Measurements from ENCODE around the gene SCAF4.
"Not testable (repeated sequence)": the region's sequence is repeated elsewhere in the genome, so short reads cannot be mapped to it uniquely, and the experiment has no call there.

Gene SCAF4

DNA sequence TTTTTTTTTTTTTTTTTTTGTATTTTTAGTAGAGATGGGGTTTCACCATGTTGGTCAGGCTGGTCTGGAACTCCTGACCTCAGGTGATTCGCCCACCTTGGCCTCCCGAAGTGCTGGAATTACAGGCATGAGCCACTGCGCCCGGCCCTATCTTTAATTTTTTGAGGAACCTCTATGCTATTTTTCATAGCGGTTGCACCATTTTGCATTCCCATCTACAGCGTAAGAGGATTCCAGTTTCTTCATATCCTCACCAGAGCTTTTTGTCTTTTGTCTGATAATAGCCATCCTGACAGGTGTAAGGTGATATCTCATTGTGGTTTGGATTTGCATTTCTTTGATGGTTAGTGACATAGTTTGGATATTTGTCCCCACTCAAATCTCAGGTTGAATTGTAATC lies 100.0 kb downstream of the SCAF4 start:
- not testable (repeated sequence) for H3K9ac ChIP-seq (ENCODE audit: low read depth in 1 of 2, low read length in 2 of 2); H3K4me3 ChIP-seq (ENCODE audit: low read depth in 1 of 2, low read length in 2 of 2); H3K27me3 ChIP-seq (ENCODE audit: control insufficient read depth in 1 of 2, insufficient read depth in 2 of 2, low read length in 2 of 2); H3K36me3 ChIP-seq (ENCODE audit: control insufficient read depth in 1 of 2, insufficient read depth in 2 of 2, low read length in 2 of 2); H3K27ac ChIP-seq (ENCODE audit: low read depth, low read length); H3K9me3 ChIP-seq (ENCODE audit: control insufficient read depth in 1 of 2, low read length in 2 of 2)
- peaks cover 6 to 13% of the 10 kb centered on the region in 2 donors for H3K4me1 ChIP-seq (ENCODE audit: control insufficient read depth in 1 of 2, insufficient read depth in 2 of 2, low read length in 2 of 2)

GRCh38 chr21:31629972-31630711 lies 101.8 kb downstream of the SCAF4 start:
- Histone ChIP-seq H3K27ac (ENCODE audit: low read depth, low read length) (no peak overlapping the region), H3K4me3 (ENCODE audit: low read depth in 1 of 2, low read length in 2 of 2) (no peak overlapping the region), H3K4me1 (ENCODE audit: control insufficient read depth in 1 of 2, insufficient read depth in 2 of 2, low read length in 2 of 2) (peaks cover 6 to 13% of the 10 kb centered on the region in 2 donors), H3K9ac (ENCODE audit: low read depth in 1 of 2, low read length in 2 of 2) (no peak overlapping the region), H3K27me3 (ENCODE audit: control insufficient read depth in 1 of 2, insufficient read depth in 2 of 2, low read length in 2 of 2) (no peaks in the 10 kb centered on the region), H3K36me3 (ENCODE audit: control insufficient read depth in 1 of 2, insufficient read depth in 2 of 2, low read length in 2 of 2) (no peaks in the 10 kb centered on the region), H3K9me3 (ENCODE audit: control insufficient read depth in 1 of 2, low read length in 2 of 2) (no peaks in the 10 kb centered on the region)

GRCh38 chr21:31624961-31625491 lies 106.9 kb downstream of the SCAF4 start:
- H3K4me1 ChIP-seq (ENCODE audit: control insufficient read depth in 1 of 2, insufficient read depth in 2 of 2, low read length in 2 of 2): peaks cover 6 to 9% of the 10 kb centered on the region in 2 donors
- H3K36me3 ChIP-seq (ENCODE audit: control insufficient read depth in 1 of 2, insufficient read depth in 2 of 2, low read length in 2 of 2): no peaks in the 10 kb centered on the region
- no peaks in the 10 kb centered on the region for H3K9me3 ChIP-seq (ENCODE audit: control insufficient read depth in 1 of 2, low read length in 2 of 2)
- no peaks in the 10 kb centered on the region for H3K27me3 ChIP-seq (ENCODE audit: control insufficient read depth in 1 of 2, insufficient read depth in 2 of 2, low read length in 2 of 2)
- no peak overlapping the region for H3K4me3 ChIP-seq (ENCODE audit: low read depth in 1 of 2, low read length in 2 of 2)
- H3K27ac ChIP-seq (ENCODE audit: low read depth, low read length): no peak overlapping the region
- H3K9ac ChIP-seq (ENCODE audit: low read depth in 1 of 2, low read length in 2 of 2): no peak overlapping the region

DNA sequence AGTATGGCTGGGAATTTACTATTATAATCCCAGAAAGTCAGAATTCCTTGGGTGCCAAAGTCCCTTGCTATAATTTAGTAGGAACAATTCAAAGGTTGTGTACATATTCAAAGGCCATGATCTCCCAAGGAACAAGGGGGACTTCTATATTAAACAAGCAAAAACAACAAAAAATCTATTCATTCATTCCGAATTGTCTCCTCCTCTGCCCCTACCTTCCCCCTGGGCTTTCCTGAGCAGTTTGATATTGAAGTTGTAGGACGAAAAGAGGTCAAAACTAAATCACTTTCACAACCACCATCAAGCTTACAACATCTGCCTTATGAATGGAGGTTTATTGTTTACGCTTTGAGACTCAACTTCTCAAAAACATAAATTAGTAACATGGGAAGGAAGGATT lies 107.7 kb downstream of the SCAF4 start:
- H3K4me1 ChIP-seq (ENCODE audit: control insufficient read depth in 1 of 2, insufficient read depth in 2 of 2, low read length in 2 of 2): peaks cover 0 to under 1% of the 10 kb centered on the region in 2 donors
- H3K4me3 ChIP-seq (ENCODE audit: low read depth in 1 of 2, low read length in 2 of 2): no peak overlapping the region
- H3K36me3 ChIP-seq (ENCODE audit: control insufficient read depth in 1 of 2, insufficient read depth in 2 of 2, low read length in 2 of 2): no peaks in the 10 kb centered on the region
- no peaks in the 10 kb centered on the region for H3K27me3 ChIP-seq (ENCODE audit: control insufficient read depth in 1 of 2, insufficient read depth in 2 of 2, low read length in 2 of 2)
- H3K9me3 ChIP-seq (ENCODE audit: control insufficient read depth in 1 of 2, low read length in 2 of 2): no peaks in the 10 kb centered on the region
- H3K27ac ChIP-seq (ENCODE audit: low read depth, low read length): no peak overlapping the region
- H3K9ac ChIP-seq (ENCODE audit: low read depth in 1 of 2, low read length in 2 of 2): no peak overlapping the region

DNA sequence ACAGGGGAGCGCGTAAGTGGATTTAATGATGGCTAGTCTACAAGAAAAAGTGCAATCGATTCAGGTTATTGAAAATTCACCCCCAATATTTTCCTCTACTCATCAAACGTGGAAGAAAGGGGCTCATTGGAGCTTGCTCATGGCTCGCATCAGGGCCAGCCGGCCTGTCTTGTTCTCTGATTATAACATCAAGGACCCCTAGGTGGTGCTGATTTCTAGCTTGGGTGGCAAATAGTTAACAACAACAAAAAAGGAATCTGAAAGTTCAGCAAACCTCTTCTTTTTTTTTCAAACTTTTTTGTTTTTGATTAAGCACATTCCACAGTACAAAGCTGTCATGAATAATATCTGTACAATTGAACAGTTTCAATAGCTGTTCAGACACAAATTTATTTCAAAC lies 108.3 kb downstream of the SCAF4 start:
- Histone ChIP-seq H3K4me3 (ENCODE audit: low read depth in 1 of 2, low read length in 2 of 2) (no peak overlapping the region), H3K27me3 (ENCODE audit: control insufficient read depth in 1 of 2, insufficient read depth in 2 of 2, low read length in 2 of 2) (no peaks in the 10 kb centered on the region), H3K9ac (ENCODE audit: low read depth in 1 of 2, low read length in 2 of 2) (no peak overlapping the region), H3K4me1 (ENCODE audit: control insufficient read depth in 1 of 2, insufficient read depth in 2 of 2, low read length in 2 of 2) (no peaks in the 10 kb centered on the region), H3K36me3 (ENCODE audit: control insufficient read depth in 1 of 2, insufficient read depth in 2 of 2, low read length in 2 of 2) (no peaks in the 10 kb centered on the region), H3K27ac (ENCODE audit: low read depth, low read length) (no peak overlapping the region), H3K9me3 (ENCODE audit: control insufficient read depth in 1 of 2, low read length in 2 of 2) (no peaks in the 10 kb centered on the region)

GRCh38 chr21:31622397-31622796 lies 109.5 kb downstream of the SCAF4 start:
- no peak overlapping the region for H3K9ac ChIP-seq (ENCODE audit: low read depth in 1 of 2, low read length in 2 of 2)
- no peak overlapping the region for H3K27ac ChIP-seq (ENCODE audit: low read depth, low read length)
- H3K4me3 ChIP-seq (ENCODE audit: low read depth in 1 of 2, low read length in 2 of 2): no peak overlapping the region

More at GRCh38 chr21:31622397-31622796, 109.5 kb downstream of the SCAF4 start:
- Histone ChIP-seq H3K27me3 (ENCODE audit: control insufficient read depth in 1 of 2, insufficient read depth in 2 of 2, low read length in 2 of 2) (no peaks in the 10 kb centered on the region), H3K4me1 (ENCODE audit: control insufficient read depth in 1 of 2, insufficient read depth in 2 of 2, low read length in 2 of 2) (no peaks in the 10 kb centered on the region), H3K9me3 (ENCODE audit: control insufficient read depth in 1 of 2, low read length in 2 of 2) (no peaks in the 10 kb centered on the region), H3K36me3 (ENCODE audit: control insufficient read depth in 1 of 2, insufficient read depth in 2 of 2, low read length in 2 of 2) (no peaks in the 10 kb centered on the region)
